Psoas muscle (tissue), 8 donors: ENCODE data around the gene RAB7B. TPM values are rescaled to one million over a fixed set of nuclear protein-coding genes. Genes with fewer than 3 reads are reported as not detected.
A peak's percentile ranks its signal among the peaks of the same experiment; 100 is the strongest.

Experiments
- ATAC-seq, 4 donors: fragments of 200-7000 bp; cut with Tn5 transposase; one replicate each; pipeline ENCODE4 v1.9.1; 2020; ENCODE audit warnings: moderate library complexity in 3 of 4, mild to moderate bottlenecking in 2 of 4
- DNase-seq, 2 donors: peaks; one replicate each; pipeline ENCODE4 v3.0.0-alpha.2; 2020
- H3K27ac ChIP-seq: fragments of 200-600 bp; one replicate; pipeline ENCODE4 v1.8.0; 2022
- H3K27me3 ChIP-seq, 3 donors: fragments of 200-600 bp in 1 of 3; one replicate each; pipeline versions ENCODE4 v1.6.1 to v1.8.0; 2013 to 2022; ENCODE audit warnings: low read length in 2 of 3, mild to moderate bottlenecking in 2 of 3, moderate library complexity in 1 of 3; ENCODE audit not compliant: insufficient read depth in 3 of 3
- H3K36me3 ChIP-seq, 2 donors: fragments of 200-600 bp in 1 of 2; one replicate each; pipeline versions ENCODE4 v1.6.1 to v1.8.0; 2013 to 2022; ENCODE audit warnings: low read depth in 1 of 2, mild to moderate bottlenecking in 1 of 2, moderate library complexity in 1 of 2; ENCODE audit not compliant: insufficient read depth in 1 of 2
- H3K4me1 ChIP-seq: fragments of 200-600 bp; one replicate; pipeline ENCODE4 v1.8.0; 2022
- H3K4me3 ChIP-seq: fragments of 200-600 bp; one replicate; pipeline ENCODE4 v1.8.0; 2022; ENCODE audit warnings: mild to moderate bottlenecking
- H3K9me3 ChIP-seq: fragments of 200-600 bp; one replicate; pipeline ENCODE4 v1.8.0; 2022
- WGBS, 3 donors: extraction: QIAGEN DNeasy Blood & Tissue Kit; methylation state at CpG; one replicate each; pipeline versions ENCODE4 v1.1.6 to v1.1.7; 2013; 5-methylcytosine and 5-hydroxymethylcytosine counted together
- intact Hi-C, 2 donors: fragments of 100-400 bp; cut with DNase I; formaldehyde crosslinking; loops; one replicate each; pipeline versions ENCODE4 v1.11.0 to v1.14.2; 2022
- polyA plus RNA-seq, 3 donors: library from polyadenylated mRNA; stranded (reverse); fragments of 200-250 nt; gene quantifications; one replicate each; pipeline ENCODE4 v1.2.3, GENCODE V29; 2013
- total RNA-seq, 4 donors: library from RNA; stranded (reverse); fragmentation: NEBNext Ultra II Directional in 2 of 4; extraction: Animal tissue kit (Norgen Biotek cat#: 25700) in 2 of 4; gene quantifications; one replicate each; pipeline versions ENCODE4 v1.2.1 to v1.2.4, GENCODE V29; 2021 to 2023
- TF ChIP-seq, protein P1 (sequence below): fragments of 200-600 bp; IDR thresholded peaks from one replicate; pipeline ENCODE4 v1.8.0; 2022; ENCODE audit warnings: antibody characterized with exemption
- donor health status: healthy with polysubstance abuse.
- donor health status: DM: no; HTN: no; CAD: no; lungs with moderate emphysema.
- donor health status: Bipolar disorder and iron deficiency.
- donor health status: healthy.
- donor health status: DM: yes; HTN: yes; CAD: no.
- donor health status: DM: no; HTN: no; CAD: no.
- donor health status: DM: no; HTN: no; CAD: no.
- donor health status: DM: yes; HTN: yes; CAD: no.

Gene RAB7B
- total and polyA plus RNA-seq, 7 donors = 0.17 to 1.2 (median 0.34) TPM

GRCh38 chr1:205970486-205970885, 32.7 kb downstream of the RAB7B start:
- DNase-seq (no peak), ATAC-seq (peak in 1 of 4 donors; percentile 44)
- intact Hi-C loops = loop anchor here (2.0 to 10.0 kb wide), 2 partner anchors 22 to 376 kb away; no protein-coding TSS in a partner anchor
- TF ChIP-seq, protein P1, sequence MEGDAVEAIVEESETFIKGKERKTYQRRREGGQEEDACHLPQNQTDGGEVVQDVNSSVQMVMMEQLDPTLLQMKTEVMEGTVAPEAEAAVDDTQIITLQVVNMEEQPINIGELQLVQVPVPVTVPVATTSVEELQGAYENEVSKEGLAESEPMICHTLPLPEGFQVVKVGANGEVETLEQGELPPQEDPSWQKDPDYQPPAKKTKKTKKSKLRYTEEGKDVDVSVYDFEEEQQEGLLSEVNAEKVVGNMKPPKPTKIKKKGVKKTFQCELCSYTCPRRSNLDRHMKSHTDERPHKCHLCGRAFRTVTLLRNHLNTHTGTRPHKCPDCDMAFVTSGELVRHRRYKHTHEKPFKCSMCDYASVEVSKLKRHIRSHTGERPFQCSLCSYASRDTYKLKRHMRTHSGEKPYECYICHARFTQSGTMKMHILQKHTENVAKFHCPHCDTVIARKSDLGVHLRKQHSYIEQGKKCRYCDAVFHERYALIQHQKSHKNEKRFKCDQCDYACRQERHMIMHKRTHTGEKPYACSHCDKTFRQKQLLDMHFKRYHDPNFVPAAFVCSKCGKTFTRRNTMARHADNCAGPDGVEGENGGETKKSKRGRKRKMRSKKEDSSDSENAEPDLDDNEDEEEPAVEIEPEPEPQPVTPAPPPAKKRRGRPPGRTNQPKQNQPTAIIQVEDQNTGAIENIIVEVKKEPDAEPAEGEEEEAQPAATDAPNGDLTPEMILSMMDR = no peak
- Histone ChIP-seq H3K9me3 (no peaks in the 10 kb centered on the region), H3K27ac (peak overlapping the region; percentile 67), H3K36me3 (no peaks in the 10 kb centered on the region), H3K4me3 (no peak overlapping the region), H3K27me3 (no peaks in the 10 kb centered on the region), H3K4me1 (no peaks in the 10 kb centered on the region)
- 5 to 16% (median 11%) methylated on average over 1 of the region's 1 CpG for WGBS, 3 donors

GRCh38 chr1:205969229-205969628, 34.0 kb downstream of the RAB7B start:
- DNase-seq = no peak

GRCh38 chr1:205967554-205968335, 35.5 kb downstream of the RAB7B start:
- ATAC-seq = no peak

More at GRCh38 chr1:205969229-205969628, 34.0 kb downstream of the RAB7B start:
- Histone ChIP-seq H3K36me3 (no peaks in the 10 kb centered on the region), H3K4me1 (no peaks in the 10 kb centered on the region), H3K9me3 (no peaks in the 10 kb centered on the region), H3K27me3 (no peaks in the 10 kb centered on the region), H3K4me3 (no peak overlapping the region), H3K27ac (no peak overlapping the region)
- TF ChIP-seq, protein P1 = no peak
- 58 to 70% (median 67%) methylated on average over 8 of the region's 8 CpGs for WGBS, 3 donors
- intact Hi-C loops = no loop called here
- ATAC-seq = no peak

GRCh38 chr1:205965036-205965884, 37.9 kb downstream of the RAB7B start:
- intact Hi-C loops = no loop called here
- Histone ChIP-seq H3K36me3 (no peaks in the 10 kb centered on the region), H3K27ac (no peak overlapping the region), H3K4me1 (peaks cover 18% of the 10 kb centered on the region), H3K9me3 (no peaks in the 10 kb centered on the region), H3K27me3 (no peaks in the 10 kb centered on the region), H3K4me3 (no peak overlapping the region)
- no peak for ATAC-seq
- TF ChIP-seq, protein P1 = no peak
- peak in 1 of 2 donors; percentile 20 for DNase-seq
- WGBS, 3 donors = 86 to 90% (median 87%) methylated on average over 13 of the region's 13 CpGs

More at GRCh38 chr1:205967554-205968335, 35.5 kb downstream of the RAB7B start:
- H3K4me3 ChIP-seq = no peak overlapping the region
- no peaks in the 10 kb centered on the region for H3K36me3 ChIP-seq
- H3K4me1 ChIP-seq = peaks cover 6% of the 10 kb centered on the region
- no peak for DNase-seq
- intact Hi-C loops = no loop called here
- H3K27me3 ChIP-seq = no peaks in the 10 kb centered on the region
- H3K27ac ChIP-seq = no peak overlapping the region
- 79 to 85% (median 81%) methylated on average over 10 of the region's 10 CpGs for whole genome bisulfite sequencing, 3 donors
- H3K9me3 ChIP-seq = no peaks in the 10 kb centered on the region
- TF ChIP-seq, protein P1 = no peak
